WTC11 (cell line): Measurements from ENCODE around the gene RBM8A. TPM values are rescaled to one million over a fixed set of nuclear protein-coding genes. Genes with fewer than 3 reads are reported as not detected.

Source experiments
- ATAC-seq: fragments of 200-7000 bp; cut with Tn5 transposase; 2 replicates; pipeline ENCODE4 v1.10.0; 2021; ENCODE audit warnings: mild to moderate bottlenecking, moderate library complexity
- CTCF ChIA-PET: fragments of 300-600 bp; sonication (Branson Sonifier 250); formaldehyde crosslinking; loops from one replicate; lab custom pipeline; 2021; ENCODE audit warnings: antibody characterized with exemption; lab: Charles Lee
- POLR2A ChIA-PET: fragments of 350-600 bp; sonication (Branson Sonifier 250); formaldehyde crosslinking; loops from one replicate; lab custom pipeline; 2021; ENCODE audit warnings: antibody characterized with exemption; lab: Charles Lee
- DNase-seq: peaks from one replicate; pipeline ENCODE4 v3.0.0; 2021; ENCODE audit warnings: low spot score
- H3K27ac Mint-ChIP-seq: 2 replicates; pipeline ENCODE4 v1.8.0; 2021; ENCODE audit warnings: mixed read lengths
- H3K27me3 Mint-ChIP-seq: 2 replicates; pipeline ENCODE4 v1.8.0; 2021; ENCODE audit warnings: low read depth, mild to moderate bottlenecking, moderate library complexity, mixed read lengths
- H3K36me3 Mint-ChIP-seq: 2 replicates; pipeline ENCODE4 v1.8.0; 2021; ENCODE audit warnings: mixed read lengths
- H3K4me1 Mint-ChIP-seq: 2 replicates; pipeline ENCODE4 v1.8.0; 2022; ENCODE audit warnings: mixed read lengths
- H3K4me3 Mint-ChIP-seq: 2 replicates; pipeline ENCODE4 v1.8.0; 2021; ENCODE audit warnings: mild to moderate bottlenecking, moderate library complexity, mixed read lengths
- H3K9me3 Mint-ChIP-seq: 2 replicates; pipeline ENCODE4 v1.8.0; 2021; ENCODE audit warnings: mixed read lengths
- ARID4B ChIP-seq: sonication (generic); formaldehyde crosslinking; IDR thresholded peaks from 2 replicates; pipeline ENCODE4 v1.8.0; 2023; ENCODE audit warnings: missing genetic modification reagents, mild to moderate bottlenecking, borderline replicate concordance
- ATF1 ChIP-seq: sonication (generic); formaldehyde crosslinking; IDR thresholded peaks from 2 replicates; pipeline ENCODE4 v1.8.1; 2023; ENCODE audit warnings: mild to moderate bottlenecking, moderate library complexity, missing genetic modification reagents
- ATF2 ChIP-seq: sonication (generic); formaldehyde crosslinking; IDR thresholded peaks from 2 replicates; pipeline ENCODE4 v1.8.1; 2022; ENCODE audit warnings: low read depth, missing genetic modification reagents, borderline replicate concordance
- ATF3 ChIP-seq: sonication (generic); formaldehyde crosslinking; conservative IDR thresholded peaks from 2 replicates; pipeline ENCODE4 v1.8.1; 2022; ENCODE audit warnings: mild to moderate bottlenecking, missing genetic modification reagents
- CREM ChIP-seq: sonication (generic); formaldehyde crosslinking; IDR thresholded peaks from 2 replicates; pipeline ENCODE4 v1.8.1; 2022; ENCODE audit warnings: mild to moderate bottlenecking, missing genetic modification reagents, moderate library complexity
- E2F1 ChIP-seq: sonication (generic); formaldehyde crosslinking; IDR thresholded peaks from 2 replicates; pipeline ENCODE4 v1.8.0; 2022; ENCODE audit warnings: mild to moderate bottlenecking, missing genetic modification reagents
- FOXP1 ChIP-seq: sonication (generic); formaldehyde crosslinking; IDR thresholded peaks from 2 replicates; pipeline ENCODE4 v1.8.0; 2022; ENCODE audit warnings: missing genetic modification reagents, mild to moderate bottlenecking, moderate library complexity, borderline replicate concordance
- FOXP4 ChIP-seq: sonication (generic); formaldehyde crosslinking; IDR thresholded peaks from 2 replicates; pipeline ENCODE4 v1.8.0; 2022; ENCODE audit warnings: mild to moderate bottlenecking, missing genetic modification reagents
- IRF2 ChIP-seq: sonication (generic); formaldehyde crosslinking; IDR thresholded peaks from 2 replicates; pipeline ENCODE4 v1.8.0; 2022; ENCODE audit warnings: low read depth, missing genetic modification reagents, borderline replicate concordance
- PRDM15 ChIP-seq: sonication (generic); formaldehyde crosslinking; IDR thresholded peaks from 2 replicates; pipeline ENCODE4 v1.8.0; 2022; ENCODE audit warnings: missing genetic modification reagents
- RELA ChIP-seq: sonication (generic); formaldehyde crosslinking; IDR thresholded peaks from 2 replicates; pipeline ENCODE4 v1.8.1; 2022; ENCODE audit warnings: missing genetic modification reagents, mild to moderate bottlenecking, borderline replicate concordance
- RORB ChIP-seq: fragments of 250-450 bp; sonication (Bioruptor Pico); IDR thresholded peaks from 2 replicates; pipeline ENCODE4 v1.9.0; 2021; ENCODE audit warnings: mild to moderate bottlenecking
- SMAD3 ChIP-seq: sonication (generic); formaldehyde crosslinking; IDR thresholded peaks from 2 replicates; pipeline ENCODE4 v1.8.0; 2022; ENCODE audit warnings: missing genetic modification reagents, mild to moderate bottlenecking, borderline replicate concordance
- SP1 ChIP-seq: sonication (generic); formaldehyde crosslinking; conservative IDR thresholded peaks from 2 replicates; pipeline ENCODE4 v1.8.1; 2022; ENCODE audit warnings: missing genetic modification reagents
- USF1 ChIP-seq: sonication (generic); formaldehyde crosslinking; IDR thresholded peaks from 2 replicates; pipeline ENCODE4 v1.8.0; 2022; ENCODE audit warnings: mild to moderate bottlenecking, missing genetic modification reagents
- USF2 ChIP-seq: sonication (generic); formaldehyde crosslinking; IDR thresholded peaks from 2 replicates; pipeline ENCODE4 v1.8.1; 2023; ENCODE audit warnings: mild to moderate bottlenecking, missing genetic modification reagents, moderate library complexity
- ZBTB21 ChIP-seq: sonication (generic); formaldehyde crosslinking; IDR thresholded peaks from 2 replicates; pipeline ENCODE4 v1.8.1; 2023; ENCODE audit warnings: mild to moderate bottlenecking, missing genetic modification reagents, borderline replicate concordance
- ZNF416 ChIP-seq: fragments of 250-450 bp; sonication (Bioruptor Pico); IDR thresholded peaks from 2 replicates; pipeline ENCODE4 v1.9.0; 2021; ENCODE audit warnings: mild to moderate bottlenecking, inconsistent platforms
- ZNF671 ChIP-seq: fragments of 250-450 bp; sonication (Bioruptor Pico); IDR thresholded peaks from 2 replicates; pipeline ENCODE4 v1.8.0; 2021; ENCODE audit warnings: mild to moderate bottlenecking
- total RNA-seq: library from RNA; stranded (reverse); gene quantifications from 3 replicates; pipeline ENCODE4 v1.2.3, GENCODE V29; 2021

Gene RBM8A
- total RNA-seq, 1 experiment from 2014 or later: 199 TPM

- TF ChIP-seq FOXP1 (CRISPR knock-in tag) (0 out of 2 replicates have a peak, but pooled peaks have one; percentile 65), ZNF671 (CRISPR knock-in tag) (no peak), FOXP4 (no peak), SP1 (CRISPR knock-in tag) (peak; percentile 77), IRF2 (CRISPR knock-in tag) (no peak), ATF2 (CRISPR knock-in tag) (no peak), RORB (CRISPR knock-in tag) (no peak), ARID4B (CRISPR knock-in tag) (0 out of 2 replicates have a peak, but pooled peaks have one; percentile 34), ATF3 (no peak), USF2 (CRISPR knock-in tag) (no peak), ZBTB21 (no peak)
Observed at GRCh38 chr1:145918144-145918991, 8.9 kb downstream of the RBM8A start, which contains the start of gene PEX11B (continued).

- H3K4me1 Mint-ChIP-seq: peaks cover 19% of the 10 kb centered on the region
- peaks cover 10% of the 10 kb centered on the region for H3K27me3 Mint-ChIP-seq
- no peaks in the 10 kb centered on the region for H3K9me3 Mint-ChIP-seq
- ChIA-PET POLR2A (interaction anchor here (0.5 kb wide), 1 partner anchor 66 kb away, joined by 3 read pairs; no protein-coding TSS in a partner anchor), CTCF (interaction anchor here (2.0 to 3.0 kb wide), 3 partner anchors 8 to 26 kb away, joined by 11 to 17 read pairs (median 14); partner anchors contain the start of genes ITGA10 and RBM8A)
- DNase-seq (no peak), ATAC-seq (0 out of 2 replicates have a peak, but pooled peaks have one; percentile 4)
- H3K27ac Mint-ChIP-seq: no peak overlapping the region
- peak overlapping the region; percentile 86 for H3K4me3 Mint-ChIP-seq
- H3K36me3 Mint-ChIP-seq: no peaks in the 10 kb centered on the region
- TF ChIP-seq RELA (no peak), USF1 (CRISPR knock-in tag) (no peak), ATF1 (CRISPR knock-in tag) (no peak), E2F1 (CRISPR knock-in tag) (no peak), CREM (CRISPR knock-in tag) (no peak), ZNF416 (no peak), SMAD3 (CRISPR knock-in tag) (no peak), PRDM15 (no peak)
Observed at GRCh38 chr1:145917595-145917994, 9.7 kb downstream of the RBM8A start.
